Coronary artery (tissue), 2 donors: ENCODE results near the gene YAE1.

Source experiments
- DNase-seq: peaks from one replicate; pipeline ENCODE4 v3.0.0-alpha.2; 2017; ENCODE audit warnings: low spot score
- H3K27ac ChIP-seq, 2 donors: fragments of 200-600 bp; sonication (generic); one replicate each; pipeline ENCODE4 v1.5.1; 2016 to 2019
- H3K4me3 ChIP-seq: fragments of 200-600 bp; sonication (generic); 2 replicates; pipeline ENCODE4 v1.5.1; 2016; ENCODE audit warnings: mild to moderate bottlenecking, moderate library complexity
- CTCF ChIP-seq: fragments of 200-600 bp; sonication (generic); IDR thresholded peaks from one replicate; pipeline ENCODE4 v1.5.1; 2019; ENCODE audit warnings: antibody characterized with exemption

Gene YAE1

DNA sequence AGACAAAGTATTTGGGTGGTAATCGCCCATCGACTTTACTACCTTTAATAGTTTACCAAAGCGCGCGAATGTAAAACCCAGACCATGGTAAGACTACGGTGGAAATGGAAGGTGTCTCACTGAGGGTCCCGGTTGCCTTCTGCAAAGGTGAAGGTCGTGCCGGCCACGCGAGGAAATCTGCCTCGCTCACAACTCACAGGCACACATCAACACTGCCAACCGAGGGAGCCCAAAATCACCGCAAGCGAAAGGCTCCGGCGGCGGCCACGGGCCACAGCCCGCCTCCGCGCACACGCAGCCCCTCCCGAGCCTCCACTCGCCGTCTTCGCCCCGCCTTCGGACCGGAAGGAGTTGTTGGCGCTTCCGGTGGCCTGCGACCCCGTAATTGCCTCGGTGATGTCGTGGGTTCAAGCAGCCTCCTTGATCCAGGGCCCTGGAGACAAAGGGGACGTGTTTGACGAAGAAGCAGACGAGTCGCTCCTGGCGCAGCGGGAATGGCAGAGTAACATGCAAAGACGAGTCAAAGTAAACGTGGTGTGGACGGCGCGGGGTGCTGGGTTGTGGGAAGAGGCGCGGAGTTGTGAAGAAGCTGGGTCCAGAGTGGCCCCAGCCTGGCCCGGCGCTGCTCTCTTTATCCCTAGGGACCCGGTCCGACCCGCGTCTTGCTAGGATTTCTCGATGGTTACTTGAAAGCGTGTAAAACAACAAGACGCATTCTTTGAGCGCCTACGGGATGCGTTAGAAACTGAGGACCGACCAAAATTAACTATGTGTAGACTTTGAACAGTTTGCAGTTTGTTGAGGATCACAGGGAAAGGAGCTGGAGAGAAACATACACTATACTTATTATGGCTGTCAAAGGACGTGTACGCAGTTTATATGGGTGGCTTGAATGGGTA lies at the start of gene YAE1:
YAE1 (plus strand) TSS at position 382 of the 899 bp plus-strand sequence; CDS start at position 397, 15 bp downstream.
- no peak for TF ChIP-seq CTCF
- peak within 1 kb of the TSS; percentile 59 to 77 for H3K27ac ChIP-seq

DNA sequence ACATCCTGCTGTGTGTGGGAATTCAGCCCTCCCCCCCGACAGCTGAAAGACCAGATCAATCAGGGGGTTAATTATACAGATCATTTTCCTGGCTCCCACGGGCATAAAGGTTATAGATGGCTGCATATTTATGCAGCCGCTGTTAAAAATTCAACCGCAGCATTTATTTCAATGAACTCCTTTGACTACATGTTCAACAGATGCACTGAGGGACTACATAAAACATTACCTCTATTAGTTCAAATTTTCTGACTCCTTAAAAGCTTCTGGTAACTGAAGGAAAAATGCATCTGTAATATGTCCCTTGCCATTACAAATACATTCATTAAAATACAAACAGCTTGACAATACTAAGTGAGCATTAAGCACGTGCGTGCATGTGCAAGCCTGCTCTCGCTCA lies 49.7 kb upstream of the YAE1 start:
- no peak overlapping the region for H3K4me3 ChIP-seq
- no peak for DNase-seq
- H3K27ac ChIP-seq: no peak overlapping the region
- no peak for TF ChIP-seq CTCF

More for the DNA sequence above, at the start of gene YAE1:
- DNase-seq: peak; percentile 87
- H3K4me3 ChIP-seq: peak within 1 kb of the TSS; percentile 87

GRCh38 chr7:39517240-39517639 lies 49.0 kb upstream of the YAE1 start:
- Histone ChIP-seq H3K27ac (no peak overlapping the region), H3K4me3 (no peak overlapping the region)
- TF ChIP-seq CTCF: no peak
- no peak for DNase-seq

GRCh38 chr7:39525926-39526325 lies 40.3 kb upstream of the YAE1 start:
- H3K27ac ChIP-seq: no peak overlapping the region
- no peak for DNase-seq
- no peak overlapping the region for H3K4me3 ChIP-seq
- TF ChIP-seq CTCF: no peak

DNA sequence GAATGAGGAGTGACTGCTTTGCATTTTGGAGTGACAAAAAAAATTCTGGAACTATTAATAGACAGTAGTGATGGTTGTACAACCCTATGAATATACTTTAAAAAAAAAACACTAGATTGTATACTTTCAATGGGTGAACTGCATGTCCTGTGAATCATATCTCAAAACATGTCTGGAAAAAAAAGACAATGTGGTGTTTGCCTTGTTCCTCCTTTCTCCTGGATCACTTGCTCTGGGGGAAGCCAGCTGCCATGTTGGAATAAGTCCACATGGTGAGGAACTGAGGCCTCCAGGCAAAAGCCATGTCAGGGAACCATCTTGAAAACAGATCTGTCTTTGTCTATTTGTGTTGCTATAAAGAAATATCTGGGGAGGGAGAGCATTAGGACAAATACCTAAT lies 39.5 kb upstream of the YAE1 start:
- TF ChIP-seq CTCF: no peak
- Histone ChIP-seq H3K27ac (no peak overlapping the region), H3K4me3 (no peak overlapping the region)
- no peak for DNase-seq

- DNase-seq: no peak
- H3K4me3 ChIP-seq: no peak overlapping the region
- no peak overlapping the region for H3K27ac ChIP-seq
- no peak for TF ChIP-seq CTCF
Measured at GRCh38 chr7:39527296-39527695, 38.9 kb upstream of the YAE1 start.

GRCh38 chr7:39527951-39528350 lies 38.3 kb upstream of the YAE1 start:
- no peak for TF ChIP-seq CTCF
- Histone ChIP-seq H3K27ac (no peak overlapping the region), H3K4me3 (no peak overlapping the region)
- no peak for DNase-seq
